ENCODE results near the gene GPR18.

GPR18 gene

GRCh38 chr13:99269627-99270241 lies 11.6 kb upstream of the GPR18 start:
- H3K9me2 ChIP-seq (replicated peaks; ENCODE audit: control insufficient read depth, low read length): no peaks in the 10 kb centered on the region
- peaks cover 15% of the 10 kb centered on the region for H4K20me1 ChIP-seq (ENCODE audit: control insufficient read depth, insufficient read depth, low read depth, low read length)
- TF ChIP-seq CTCF (IDR thresholded peaks at IDR 0.05; ENCODE audit: low read depth, low read length, poor library complexity, severe bottlenecking) (peak; percentile 70), EZH2phosphoT487 (IDR thresholded peaks at IDR 0.05; ENCODE audit: borderline replicate concordance, low read length) (no peak)
- H3K4me2 ChIP-seq (ENCODE audit: low read length): no peak overlapping the region
- H3K4me1 ChIP-seq (ENCODE audit: control insufficient read depth, low read length): peaks cover 22% of the 10 kb centered on the region
- no peaks in the 10 kb centered on the region for H3K27me3 ChIP-seq (ENCODE audit: control insufficient read depth, low read length)
- H3F3A ChIP-seq (ENCODE audit: control insufficient read depth, insufficient read depth): peaks cover 6% of the 10 kb centered on the region
- H3K9me3 ChIP-seq (ENCODE audit: control insufficient read depth, insufficient read depth, low read length): no peaks in the 10 kb centered on the region
- H3K79me2 ChIP-seq (ENCODE audit: control insufficient read depth, low read length): no peaks in the 10 kb centered on the region; the same call in 1 of the 2 replicates
- H3K27ac ChIP-seq (ENCODE audit: low read depth, low read length): no peak overlapping the region
- H3K36me3 ChIP-seq (ENCODE audit: control insufficient read depth, low read length): peaks cover 4% of the 10 kb centered on the region; the same call in 1 of the 2 replicates
- no peak overlapping the region for H3K4me3 ChIP-seq (ENCODE audit: low read length)

DNA sequence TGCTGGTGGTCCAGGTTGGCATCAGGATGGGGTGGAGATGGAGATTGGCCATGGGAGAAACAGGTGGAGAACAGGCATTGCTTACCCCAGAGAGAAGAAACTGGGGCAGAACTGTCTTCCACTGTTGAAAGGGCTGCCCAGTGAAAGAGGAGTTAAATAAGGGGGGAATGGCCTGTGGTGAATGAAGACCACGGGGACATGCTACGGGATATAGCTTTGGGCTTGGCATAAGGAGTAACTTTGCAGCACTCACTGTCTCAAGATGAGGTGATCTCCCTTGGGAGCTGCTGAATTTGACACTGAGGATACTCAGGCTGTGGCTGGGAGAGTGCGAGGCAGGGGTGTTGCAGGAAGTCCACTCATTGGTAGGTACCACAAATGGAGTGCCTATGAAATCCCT lies 10.6 kb upstream of the GPR18 start:
- Histone ChIP-seq H3K27me3 (ENCODE audit: control insufficient read depth, low read length) (no peaks in the 10 kb centered on the region), H3K36me3 (ENCODE audit: control insufficient read depth, low read length) (0 out of 2 replicates have a peak, but pooled peaks cover 7% of the 10 kb centered on the region), H3K4me2 (ENCODE audit: low read length) (no peak overlapping the region), H3K27ac (ENCODE audit: low read depth, low read length) (no peak overlapping the region), H3K4me1 (ENCODE audit: control insufficient read depth, low read length) (peaks cover 31% of the 10 kb centered on the region), H4K20me1 (ENCODE audit: control insufficient read depth, insufficient read depth, low read depth, low read length) (peaks cover 15% of the 10 kb centered on the region), H3F3A (ENCODE audit: control insufficient read depth, insufficient read depth) (peaks cover 8% of the 10 kb centered on the region), H3K9me3 (ENCODE audit: control insufficient read depth, insufficient read depth, low read length) (no peaks in the 10 kb centered on the region), H3K9me2 (replicated peaks; ENCODE audit: control insufficient read depth, low read length) (no peaks in the 10 kb centered on the region), H3K4me3 (ENCODE audit: low read length) (no peak overlapping the region), H3K79me2 (ENCODE audit: control insufficient read depth, low read length) (no peaks in the 10 kb centered on the region; the same call in 1 of the 2 replicates)
- TF ChIP-seq CTCF (IDR thresholded peaks at IDR 0.05; ENCODE audit: low read depth, low read length, poor library complexity, severe bottlenecking) (no peak), EZH2phosphoT487 (IDR thresholded peaks at IDR 0.05; ENCODE audit: borderline replicate concordance, low read length) (no peak)

GRCh38 chr13:99267927-99268326 lies 9.7 kb upstream of the GPR18 start:
- Histone ChIP-seq H4K20me1 (ENCODE audit: control insufficient read depth, insufficient read depth, low read depth, low read length) (peaks cover 12% of the 10 kb centered on the region), H3F3A (ENCODE audit: control insufficient read depth, insufficient read depth) (peaks cover 8% of the 10 kb centered on the region), H3K9me2 (replicated peaks; ENCODE audit: control insufficient read depth, low read length) (no peaks in the 10 kb centered on the region), H3K27me3 (ENCODE audit: control insufficient read depth, low read length) (no peaks in the 10 kb centered on the region), H3K4me2 (ENCODE audit: low read length) (no peak overlapping the region), H3K36me3 (ENCODE audit: control insufficient read depth, low read length) (0 out of 2 replicates have a peak, but pooled peaks cover 11% of the 10 kb centered on the region), H3K79me2 (ENCODE audit: control insufficient read depth, low read length) (no peaks in the 10 kb centered on the region; the same call in 1 of the 2 replicates), H3K27ac (ENCODE audit: low read depth, low read length) (no peak overlapping the region), H3K9me3 (ENCODE audit: control insufficient read depth, insufficient read depth, low read length) (no peaks in the 10 kb centered on the region), H3K4me1 (ENCODE audit: control insufficient read depth, low read length) (peaks cover 40% of the 10 kb centered on the region), H3K4me3 (ENCODE audit: low read length) (no peak overlapping the region)
- TF ChIP-seq CTCF (IDR thresholded peaks at IDR 0.05; ENCODE audit: low read depth, low read length, poor library complexity, severe bottlenecking): no peak
- no peak for TF ChIP-seq EZH2phosphoT487 (IDR thresholded peaks at IDR 0.05; ENCODE audit: borderline replicate concordance, low read length)
